K562 (cell line): Measurements from ENCODE around the gene PRMT7.

Experiments used
- CTBP1 ChIP-seq: fragments of 450-650 bp; IDR thresholded peaks from 2 replicates; pipeline ENCODE4 v1.6.1; 2016; ENCODE audit warnings: borderline replicate concordance
- DACH1 ChIP-seq: fragments of 450-650 bp; IDR thresholded peaks from 2 replicates; pipeline ENCODE4 v1.6.1; 2018; ENCODE audit not compliant: partially characterized antibody
- EHMT2 ChIP-seq: fragments of 450-650 bp; IDR thresholded peaks from 2 replicates; pipeline ENCODE4 v1.6.1; 2018; ENCODE audit warnings: antibody characterized with exemption
- ELK3 ChIP-seq: fragments of 450-650 bp; formaldehyde crosslinking; IDR thresholded peaks from 2 replicates; pipeline ENCODE4 v1.4.0; 2020; ENCODE audit warnings: mild to moderate bottlenecking
- FOXK1 ChIP-seq: sonication (generic); formaldehyde crosslinking; IDR thresholded peaks from 2 replicates; pipeline ENCODE4 v1.8.0; 2022; ENCODE audit warnings: missing genetic modification reagents, mild to moderate bottlenecking, borderline replicate concordance
- HCFC1 ChIP-seq: IDR thresholded peaks from 2 replicates; pipeline ENCODE4 v1.6.1; 2012; ENCODE audit warnings: low read depth, low read length, improper control_type of control experiment
- POLR2A ChIP-seq: fragments of 450-650 bp; conservative IDR thresholded peaks from 2 replicates; pipeline ENCODE4 v1.6.1; 2016
- RBM22 ChIP-seq: fragments of 200-400 bp; formaldehyde crosslinking; IDR thresholded peaks from 2 replicates; pipeline ENCODE4 v1.6.1; 2018; ENCODE audit warnings: low read length, low read depth; ENCODE audit not compliant: poor library complexity, severe bottlenecking
- YY1 ChIP-seq, 3 experiments: IDR thresholded peaks; 2 replicates each; pipeline ENCODE4 v1.6.1; 2011; ENCODE audit warnings: low read length in 2 of 3, mild to moderate bottlenecking in 2 of 3, moderate library complexity in 2 of 3, borderline replicate concordance in 1 of 3, control low read depth in 1 of 3, low read depth in 1 of 3; ENCODE audit not compliant: insufficient read depth in 3 of 3, insufficient replicate concordance in 2 of 3, control insufficient read depth in 1 of 3, insufficient read length in 1 of 3; ENCODE audit errors: extremely low read depth in 1 of 3
- TF ChIP-seq, protein P1 (sequence below), 3 experiments: fragments of 200-800 bp in 1 of 3; sonication (Bioruptor generic) in 1 of 3; sonication (generic) in 1 of 3; formaldehyde crosslinking in 1 of 3; IDR thresholded peaks; 2 replicates each; pipeline versions ENCODE4 v1.6.1 to v1.8.0; 2016 to 2022; ENCODE audit warnings: mild to moderate bottlenecking in 2 of 3, missing compliant biosample characterization in 2 of 3, missing genetic modification characterization in 2 of 3, missing genetic modification reagents in 1 of 3
- TF ChIP-seq, protein P2 (sequence below): sonication (generic); formaldehyde crosslinking; IDR thresholded peaks from 2 replicates; pipeline ENCODE4 v1.8.1; 2022; ENCODE audit warnings: missing genetic modification reagents
- TF ChIP-seq, protein P3 (sequence below), 3 experiments: IDR thresholded peaks in 2 of 3; conservative IDR thresholded peaks in 1 of 3; 2 replicates each; pipeline ENCODE4 v1.5.1; 2011 to 2012; ENCODE audit warnings: low read length in 3 of 3, mild to moderate bottlenecking in 3 of 3, control low read depth in 2 of 3, improper control_type of control experiment in 1 of 3, inconsistent platforms in 1 of 3, low read depth in 1 of 3, mixed read lengths in 1 of 3, moderate library complexity in 1 of 3; ENCODE audit not compliant: insufficient read depth in 2 of 3

- no peak for TF ChIP-seq EHMT2
- no peak for TF ChIP-seq CTBP1
- TF ChIP-seq, protein P1, sequence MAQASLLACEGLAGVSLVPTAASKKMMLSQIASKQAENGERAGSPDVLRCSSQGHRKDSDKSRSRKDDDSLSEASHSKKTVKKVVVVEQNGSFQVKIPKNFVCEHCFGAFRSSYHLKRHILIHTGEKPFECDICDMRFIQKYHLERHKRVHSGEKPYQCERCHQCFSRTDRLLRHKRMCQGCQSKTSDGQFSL (CRISPR knock-in tag; IDR thresholded peaks at IDR 0.05), result no peak
- TF ChIP-seq, protein P1 (tag; IDR thresholded peaks at IDR 0.05), result no peak
- no peak for TF ChIP-seq ELK3 (CRISPR knock-in tag)
- no peak for TF ChIP-seq RBM22
- no peak for TF ChIP-seq POLR2A
- TF ChIP-seq HCFC1, result no peak
- TF ChIP-seq, protein P2, sequence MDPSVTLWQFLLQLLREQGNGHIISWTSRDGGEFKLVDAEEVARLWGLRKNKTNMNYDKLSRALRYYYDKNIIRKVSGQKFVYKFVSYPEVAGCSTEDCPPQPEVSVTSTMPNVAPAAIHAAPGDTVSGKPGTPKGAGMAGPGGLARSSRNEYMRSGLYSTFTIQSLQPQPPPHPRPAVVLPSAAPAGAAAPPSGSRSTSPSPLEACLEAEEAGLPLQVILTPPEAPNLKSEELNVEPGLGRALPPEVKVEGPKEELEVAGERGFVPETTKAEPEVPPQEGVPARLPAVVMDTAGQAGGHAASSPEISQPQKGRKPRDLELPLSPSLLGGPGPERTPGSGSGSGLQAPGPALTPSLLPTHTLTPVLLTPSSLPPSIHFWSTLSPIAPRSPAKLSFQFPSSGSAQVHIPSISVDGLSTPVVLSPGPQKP, result no peak
- TF ChIP-seq FOXK1 (CRISPR knock-in tag), result no peak
- TF ChIP-seq, protein P3, sequence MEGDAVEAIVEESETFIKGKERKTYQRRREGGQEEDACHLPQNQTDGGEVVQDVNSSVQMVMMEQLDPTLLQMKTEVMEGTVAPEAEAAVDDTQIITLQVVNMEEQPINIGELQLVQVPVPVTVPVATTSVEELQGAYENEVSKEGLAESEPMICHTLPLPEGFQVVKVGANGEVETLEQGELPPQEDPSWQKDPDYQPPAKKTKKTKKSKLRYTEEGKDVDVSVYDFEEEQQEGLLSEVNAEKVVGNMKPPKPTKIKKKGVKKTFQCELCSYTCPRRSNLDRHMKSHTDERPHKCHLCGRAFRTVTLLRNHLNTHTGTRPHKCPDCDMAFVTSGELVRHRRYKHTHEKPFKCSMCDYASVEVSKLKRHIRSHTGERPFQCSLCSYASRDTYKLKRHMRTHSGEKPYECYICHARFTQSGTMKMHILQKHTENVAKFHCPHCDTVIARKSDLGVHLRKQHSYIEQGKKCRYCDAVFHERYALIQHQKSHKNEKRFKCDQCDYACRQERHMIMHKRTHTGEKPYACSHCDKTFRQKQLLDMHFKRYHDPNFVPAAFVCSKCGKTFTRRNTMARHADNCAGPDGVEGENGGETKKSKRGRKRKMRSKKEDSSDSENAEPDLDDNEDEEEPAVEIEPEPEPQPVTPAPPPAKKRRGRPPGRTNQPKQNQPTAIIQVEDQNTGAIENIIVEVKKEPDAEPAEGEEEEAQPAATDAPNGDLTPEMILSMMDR (IDR thresholded peaks at IDR 0.05 in 2 of 3, conservative IDR thresholded peaks at IDR 0.05 in 1 of 3; ENCODE audit: insufficient read depth in 2 of 3, low read depth in 1 of 3, low read length in 3 of 3), result no peak
- TF ChIP-seq YY1 (IDR thresholded peaks at IDR 0.05; ENCODE audit: borderline replicate concordance in 1 of 3, control insufficient read depth in 1 of 3, extremely low read depth in 1 of 3, insufficient read depth in 3 of 3, insufficient read length in 1 of 3, insufficient replicate concordance in 2 of 3, low read depth in 1 of 3, low read length in 2 of 3), result no peak
- no peak for TF ChIP-seq DACH1
These were observed 44.0 kb downstream of the PRMT7 start for GRCh38 chr16:68354816-68355215.
